ENCODE data around the gene PEBP1. TPM values are rescaled to one million over a fixed set of nuclear protein-coding genes. Genes with fewer than 3 reads are reported as not detected.

PEBP1 gene
- total RNA-seq, 1 experiment from 2014 or later: 368 TPM

- CTCF ChIA-PET: no interaction called here
- no peaks in the 10 kb centered on the region for H3K79me2 ChIP-seq (ENCODE audit: low read length)
- H3K36me3 ChIP-seq (ENCODE audit: low read depth, low read length): peaks cover 13% of the 10 kb centered on the region; the same call in 1 of the 2 replicates
- DNase-seq (no peak), ATAC-seq (no peak)
- no peak for TF ChIP-seq EZH2phosphoT487 (IDR thresholded peaks at IDR 0.05; ENCODE audit: borderline replicate concordance, low read length)
- no peak for TF ChIP-seq EZH2 (IDR thresholded peaks at IDR 0.05; ENCODE audit: low read length, unreplicated experiment)
- no peak for TF ChIP-seq CTCF (conservative IDR thresholded peaks at IDR 0.05; ENCODE audit: low read depth, low read length)
- H3K9me2 ChIP-seq (replicated peaks; ENCODE audit: low read length): no peaks in the 10 kb centered on the region
- H4K20me1 ChIP-seq (ENCODE audit: low read length): no peaks in the 10 kb centered on the region
- POLR2A ChIA-PET (ENCODE audit: unreplicated experiment): no interaction called here
- H3K9ac ChIP-seq (ENCODE audit: low read length): no peak overlapping the region
- no peak overlapping the region for H3K4me2 ChIP-seq (ENCODE audit: low read length)
- H3K27ac ChIP-seq (ENCODE audit: low read length): no peak overlapping the region
- no TSS peak for BruUV-seq (replicated peaks)
- intact Hi-C loops (cut with micrococcal nuclease): no loop called here
- H3F3A ChIP-seq (ENCODE audit: low read length, unreplicated experiment): no peaks in the 10 kb centered on the region
- H2AFZ ChIP-seq (ENCODE audit: low read length): no peak overlapping the region
- H3K27me3 ChIP-seq (ENCODE audit: low read length): no peaks in the 10 kb centered on the region
- H3K4me1 ChIP-seq (ENCODE audit: insufficient read depth, low read length): no peaks in the 10 kb centered on the region
- no peaks in the 10 kb centered on the region for H3K9me3 ChIP-seq (ENCODE audit: low read length)
- no peak overlapping the region for H3K4me3 ChIP-seq (ENCODE audit: low read length)
Observed at GRCh38 chr12:118150625-118151024, 14.7 kb downstream of the PEBP1 start.

GRCh38 chr12:118151755-118152154, 15.8 kb downstream of the PEBP1 start:
- CTCF ChIA-PET: no interaction called here
- intact Hi-C loops (cut with micrococcal nuclease): no loop called here
- no peak overlapping the region for H2AFZ ChIP-seq (ENCODE audit: low read length)
- H3K4me1 ChIP-seq (ENCODE audit: insufficient read depth, low read length): no peaks in the 10 kb centered on the region
- no peak overlapping the region for H3K4me3 ChIP-seq (ENCODE audit: low read length)
- no peak for TF ChIP-seq EZH2 (IDR thresholded peaks at IDR 0.05; ENCODE audit: low read length, unreplicated experiment)
- no peak for TF ChIP-seq CTCF (conservative IDR thresholded peaks at IDR 0.05; ENCODE audit: low read depth, low read length)
- no peak for TF ChIP-seq EZH2phosphoT487 (IDR thresholded peaks at IDR 0.05; ENCODE audit: borderline replicate concordance, low read length)
- no peaks in the 10 kb centered on the region for H3F3A ChIP-seq (ENCODE audit: low read length, unreplicated experiment)
- BruUV-seq (replicated peaks): no TSS peak
- no peak overlapping the region for H3K4me2 ChIP-seq (ENCODE audit: low read length)
- no peaks in the 10 kb centered on the region for H3K9me2 ChIP-seq (replicated peaks; ENCODE audit: low read length)
- H3K27me3 ChIP-seq (ENCODE audit: low read length): no peaks in the 10 kb centered on the region
- no peak overlapping the region for H3K27ac ChIP-seq (ENCODE audit: low read length)
- H4K20me1 ChIP-seq (ENCODE audit: low read length): no peaks in the 10 kb centered on the region
- no peak for ATAC-seq
- peaks cover 10% of the 10 kb centered on the region; the same call in 1 of the 2 replicates for H3K36me3 ChIP-seq (ENCODE audit: low read depth, low read length)
- H3K79me2 ChIP-seq (ENCODE audit: low read length): no peaks in the 10 kb centered on the region
- H3K9ac ChIP-seq (ENCODE audit: low read length): no peak overlapping the region
- no peaks in the 10 kb centered on the region for H3K9me3 ChIP-seq (ENCODE audit: low read length)
- no peak for DNase-seq
- POLR2A ChIA-PET (ENCODE audit: unreplicated experiment): no interaction called here

GRCh38 chr12:118160536-118160935, 24.6 kb downstream of the PEBP1 start:
- H3K27me3 ChIP-seq (ENCODE audit: low read length): no peaks in the 10 kb centered on the region
- no peak overlapping the region for H3K27ac ChIP-seq (ENCODE audit: low read length)
- peaks cover 6% of the 10 kb centered on the region; the same call in 1 of the 2 replicates for H3K36me3 ChIP-seq (ENCODE audit: low read depth, low read length)
- no peaks in the 10 kb centered on the region for H3K9me2 ChIP-seq (replicated peaks; ENCODE audit: low read length)
- ATAC-seq: no peak
- no peak overlapping the region for H2AFZ ChIP-seq (ENCODE audit: low read length)
- ChIA-PET POLR2A (ENCODE audit: unreplicated experiment) (no interaction called here), CTCF (no interaction called here)
- no peak overlapping the region for H3K4me2 ChIP-seq (ENCODE audit: low read length)
- no peak for DNase-seq
- no peak overlapping the region for H3K9ac ChIP-seq (ENCODE audit: low read length)
- H3K79me2 ChIP-seq (ENCODE audit: low read length): no peaks in the 10 kb centered on the region
- no peak overlapping the region for H3K4me3 ChIP-seq (ENCODE audit: low read length)
- BruUV-seq (replicated peaks): no TSS peak
- no peaks in the 10 kb centered on the region for H3K9me3 ChIP-seq (ENCODE audit: low read length)
- H3F3A ChIP-seq (ENCODE audit: low read length, unreplicated experiment): no peaks in the 10 kb centered on the region
- no peak for TF ChIP-seq EZH2 (IDR thresholded peaks at IDR 0.05; ENCODE audit: low read length, unreplicated experiment)
- TF ChIP-seq EZH2phosphoT487 (IDR thresholded peaks at IDR 0.05; ENCODE audit: borderline replicate concordance, low read length): no peak
- no peak for TF ChIP-seq CTCF (conservative IDR thresholded peaks at IDR 0.05; ENCODE audit: low read depth, low read length)
- no peaks in the 10 kb centered on the region for H3K4me1 ChIP-seq (ENCODE audit: insufficient read depth, low read length)
- intact Hi-C loops (cut with micrococcal nuclease): no loop called here
- H4K20me1 ChIP-seq (ENCODE audit: low read length): no peaks in the 10 kb centered on the region

Measured in PC-3 (cell line).